Measurements from ENCODE around the gene IGSF8.

- no peak for TF ChIP-seq CTCF (IDR thresholded peaks at IDR 0.05; ENCODE audit: insufficient read depth, low read depth, low read length)
- TF ChIP-seq EZH2 (IDR thresholded peaks at IDR 0.05; ENCODE audit: insufficient read depth, low read length): no peak
These were observed 1.9 kb downstream of the IGSF8 start for GRCh38 chr1:160096274-160097116.
